ENCODE measurements around the gene LRMDA. TPM values are rescaled to one million over a fixed set of nuclear protein-coding genes. Genes with fewer than 3 reads are reported as not detected.

The LRMDA gene
- polyA plus RNA-seq, 3 donors = 39.8 to 59.6 (median 56.4) TPM

GRCh38 chr10:76209135-76209534 is 777.7 kb downstream of the LRMDA start:
- WGBS (ENCODE audit: insufficient coverage) = 80% methylated on average over 2 of the region's 5 CpGs

GRCh38 chr10:76210211-76210610 is 778.8 kb downstream of the LRMDA start:
- no peaks in the 10 kb centered on the region for H3K9me3 ChIP-seq (replicated peaks in 1 of 2; ENCODE audit: control insufficient read depth in 1 of 2, insufficient read depth in 1 of 2, low read length in 2 of 2)
- TF ChIP-seq CTCF (IDR thresholded peaks at IDR 0.05) = no peak
- no peaks in the 10 kb centered on the region for H3K27me3 ChIP-seq (ENCODE audit: control insufficient read depth in 2 of 2, insufficient read depth in 2 of 2, low read length in 2 of 2)
- no peaks in the 10 kb centered on the region for H3K79me2 ChIP-seq (ENCODE audit: insufficient read depth, low read length)
- no peak overlapping the region for H2AFZ ChIP-seq (ENCODE audit: insufficient read depth, low read depth, low read length, poor library complexity, severe bottlenecking)
- Mint-ChIP-seq H3K27me3 (ENCODE audit: low read depth in 3 of 3) (peaks cover 0 to 2% (median 0%) of the 10 kb centered on the region in 3 donors), H3K4me3 (no peak overlapping the region), H3K36me3 (peaks cover 2 to 4% of the 10 kb centered on the region in 2 donors), H3K4me1 (peaks cover 2% of the 10 kb centered on the region), H3K9me3 (no peaks in the 10 kb centered on the region), H3K27ac (peak overlapping the region in 1 of 7 donors; percentile 32)
- no peaks in the 10 kb centered on the region for H3K36me3 ChIP-seq (replicated peaks in 1 of 2; ENCODE audit: control insufficient read depth in 1 of 2, insufficient read depth in 2 of 2, low read length in 2 of 2)
- intact Hi-C loops (cut with micrococcal nuclease) = no loop called here
- no peak overlapping the region for H3K4me3 ChIP-seq (replicated peaks in 1 of 3; ENCODE audit: low read depth in 2 of 3, low read length in 3 of 3)
- H3K4me2 ChIP-seq (replicated peaks; ENCODE audit: extremely low read depth, low read length, poor library complexity, severe bottlenecking) = no peak overlapping the region
- WGBS (ENCODE audit: insufficient coverage) = 92% methylated on average over 1 of the region's 3 CpGs
- no peak overlapping the region for H3K27ac ChIP-seq (ENCODE audit: low read depth in 1 of 2, low read length in 2 of 2)
- H3K4me1 ChIP-seq (ENCODE audit: control insufficient read depth in 1 of 2, insufficient read depth in 2 of 2, low read length in 2 of 2) = no peaks in the 10 kb centered on the region
- no peak overlapping the region for H3K9ac ChIP-seq (ENCODE audit: insufficient read depth, low read length, poor library complexity, severe bottlenecking)
- H4K20me1 ChIP-seq (ENCODE audit: insufficient read depth, low read length) = no peaks in the 10 kb centered on the region
- no peak for DNase-seq

More at GRCh38 chr10:76209135-76209534, 777.7 kb downstream of the LRMDA start:
- H3K27ac Mint-ChIP-seq = peak overlapping the region in 1 of 7 donors; percentile 20
- Histone ChIP-seq H4K20me1 (ENCODE audit: insufficient read depth, low read length) (no peaks in the 10 kb centered on the region), H3K4me1 (ENCODE audit: control insufficient read depth in 1 of 2, insufficient read depth in 2 of 2, low read length in 2 of 2) (no peaks in the 10 kb centered on the region), H3K27me3 (ENCODE audit: control insufficient read depth in 2 of 2, insufficient read depth in 2 of 2, low read length in 2 of 2) (no peaks in the 10 kb centered on the region), H2AFZ (ENCODE audit: insufficient read depth, low read depth, low read length, poor library complexity, severe bottlenecking) (no peak overlapping the region), H3K36me3 (replicated peaks in 1 of 2; ENCODE audit: control insufficient read depth in 1 of 2, insufficient read depth in 2 of 2, low read length in 2 of 2) (no peaks in the 10 kb centered on the region), H3K9ac (ENCODE audit: insufficient read depth, low read length, poor library complexity, severe bottlenecking) (no peak overlapping the region), H3K79me2 (ENCODE audit: insufficient read depth, low read length) (no peaks in the 10 kb centered on the region), H3K9me3 (replicated peaks in 1 of 2; ENCODE audit: control insufficient read depth in 1 of 2, insufficient read depth in 1 of 2, low read length in 2 of 2) (no peaks in the 10 kb centered on the region), H3K4me3 (replicated peaks in 1 of 3; ENCODE audit: low read depth in 2 of 3, low read length in 3 of 3) (no peak overlapping the region), H3K4me2 (replicated peaks; ENCODE audit: extremely low read depth, low read length, poor library complexity, severe bottlenecking) (no peak overlapping the region), H3K27ac (ENCODE audit: low read depth in 1 of 2, low read length in 2 of 2) (no peak overlapping the region)
- peaks cover 2% of the 10 kb centered on the region for H3K4me1 Mint-ChIP-seq
- H3K27me3 Mint-ChIP-seq (ENCODE audit: low read depth in 3 of 3) = peaks cover 0 to 2% (median 0%) of the 10 kb centered on the region in 3 donors
- no peak for DNase-seq
- H3K9me3 Mint-ChIP-seq = peaks cover 0 to 1% (median 0%) of the 10 kb centered on the region in 7 donors
- no peak for TF ChIP-seq CTCF (IDR thresholded peaks at IDR 0.05)
- intact Hi-C loops (cut with micrococcal nuclease) = no loop called here
- H3K4me3 Mint-ChIP-seq = no peak overlapping the region
- peaks cover 2% of the 10 kb centered on the region in 2 donors for H3K36me3 Mint-ChIP-seq

Data from CD14-positive monocyte (primary cell).